ENCODE data around the gene CDH2. TPM values are rescaled to one million over a fixed set of nuclear protein-coding genes. Genes with fewer than 3 reads are reported as not detected.

The CDH2 gene
- total RNA-seq, 1 donor from 2014 or later = 3.7 TPM

GRCh38 chr18:28159055-28159454 lies 17.9 kb downstream of the CDH2 start:
- intact Hi-C loops (cut with DNase I) = no loop called here
- Histone ChIP-seq H3K27me3 (no peaks in the 10 kb centered on the region), H3K9me3 (no peaks in the 10 kb centered on the region), H3K4me3 (no peak overlapping the region), H3K4me1 (no peaks in the 10 kb centered on the region), H3K27ac (no peak overlapping the region), H3K36me3 (no peaks in the 10 kb centered on the region)
- TF ChIP-seq POLR2AphosphoS5 (IDR thresholded peaks at IDR 0.05; ENCODE audit: insufficient read depth in 1 of 2, low read depth in 1 of 2) (no peak), CTCF (IDR thresholded peaks at IDR 0.05) (no peak), POLR2A (IDR thresholded peaks at IDR 0.05) (no peak)
- DNase-seq (ENCODE audit: extremely low spot score in 2 of 2) = no peak

- Histone ChIP-seq H3K27ac (no peak overlapping the region), H3K9me3 (no peaks in the 10 kb centered on the region), H3K4me3 (no peak overlapping the region), H3K4me1 (no peaks in the 10 kb centered on the region), H3K36me3 (no peaks in the 10 kb centered on the region), H3K27me3 (no peaks in the 10 kb centered on the region)
- intact Hi-C loops (cut with DNase I) = no loop called here
- TF ChIP-seq POLR2A (IDR thresholded peaks at IDR 0.05) (no peak), CTCF (IDR thresholded peaks at IDR 0.05) (no peak), POLR2AphosphoS5 (IDR thresholded peaks at IDR 0.05; ENCODE audit: insufficient read depth in 1 of 2, low read depth in 1 of 2) (no peak)
- DNase-seq (ENCODE audit: extremely low spot score in 2 of 2) = no peak
Observed at GRCh38 chr18:28158083-28158581, 18.8 kb downstream of the CDH2 start.

- no peak overlapping the region for H3K27ac ChIP-seq
- H3K27me3 ChIP-seq = no peaks in the 10 kb centered on the region
- no peak overlapping the region for H3K4me3 ChIP-seq
- intact Hi-C loops (cut with DNase I) = no loop called here
- no peaks in the 10 kb centered on the region for H3K9me3 ChIP-seq
- DNase-seq (ENCODE audit: extremely low spot score in 2 of 2) = no peak
- no peaks in the 10 kb centered on the region for H3K4me1 ChIP-seq
- TF ChIP-seq POLR2A (IDR thresholded peaks at IDR 0.05) (no peak), CTCF (IDR thresholded peaks at IDR 0.05) (no peak), POLR2AphosphoS5 (IDR thresholded peaks at IDR 0.05; ENCODE audit: insufficient read depth in 1 of 2, low read depth in 1 of 2) (no peak)
- H3K36me3 ChIP-seq = no peaks in the 10 kb centered on the region
Observed at GRCh38 chr18:28153485-28154065, 23.4 kb downstream of the CDH2 start.

- Histone ChIP-seq H3K27ac (no peak overlapping the region), H3K27me3 (no peaks in the 10 kb centered on the region), H3K4me1 (no peaks in the 10 kb centered on the region), H3K4me3 (no peak overlapping the region), H3K36me3 (no peaks in the 10 kb centered on the region), H3K9me3 (no peaks in the 10 kb centered on the region)
- intact Hi-C loops (cut with DNase I) = no loop called here
- no peak for TF ChIP-seq CTCF (IDR thresholded peaks at IDR 0.05)
- TF ChIP-seq POLR2A (IDR thresholded peaks at IDR 0.05) = no peak
- TF ChIP-seq POLR2AphosphoS5 (IDR thresholded peaks at IDR 0.05; ENCODE audit: insufficient read depth in 1 of 2, low read depth in 1 of 2) = no peak
- no peak for DNase-seq (ENCODE audit: extremely low spot score in 2 of 2)
Observed at GRCh38 chr18:28152754-28153153, 24.2 kb downstream of the CDH2 start.

GRCh38 chr18:28152354-28152753 lies 24.6 kb downstream of the CDH2 start:
- H3K9me3 ChIP-seq = no peaks in the 10 kb centered on the region
- H3K36me3 ChIP-seq = no peaks in the 10 kb centered on the region
- intact Hi-C loops (cut with DNase I) = no loop called here
- H3K4me1 ChIP-seq = no peaks in the 10 kb centered on the region
- TF ChIP-seq POLR2AphosphoS5 (IDR thresholded peaks at IDR 0.05; ENCODE audit: insufficient read depth in 1 of 2, low read depth in 1 of 2) = no peak
- no peak for TF ChIP-seq CTCF (IDR thresholded peaks at IDR 0.05)
- TF ChIP-seq POLR2A (IDR thresholded peaks at IDR 0.05) = no peak
- no peak overlapping the region for H3K27ac ChIP-seq
- H3K27me3 ChIP-seq = no peaks in the 10 kb centered on the region
- H3K4me3 ChIP-seq = no peak overlapping the region
- no peak for DNase-seq (ENCODE audit: extremely low spot score in 2 of 2)
